ENCODE results near the gene ZNF500.
A peak's percentile ranks its signal among the peaks of the same experiment; 100 is the strongest.

Gene ZNF500

GRCh38 chr16:4772351-4772750, 5.4 kb upstream of the ZNF500 start:
- no peak overlapping the region for H3K4me3 ChIP-seq (ENCODE audit: low read depth, low read length)
- no peak for DNase-seq (ENCODE audit: low read depth)
- TF ChIP-seq, protein P1, sequence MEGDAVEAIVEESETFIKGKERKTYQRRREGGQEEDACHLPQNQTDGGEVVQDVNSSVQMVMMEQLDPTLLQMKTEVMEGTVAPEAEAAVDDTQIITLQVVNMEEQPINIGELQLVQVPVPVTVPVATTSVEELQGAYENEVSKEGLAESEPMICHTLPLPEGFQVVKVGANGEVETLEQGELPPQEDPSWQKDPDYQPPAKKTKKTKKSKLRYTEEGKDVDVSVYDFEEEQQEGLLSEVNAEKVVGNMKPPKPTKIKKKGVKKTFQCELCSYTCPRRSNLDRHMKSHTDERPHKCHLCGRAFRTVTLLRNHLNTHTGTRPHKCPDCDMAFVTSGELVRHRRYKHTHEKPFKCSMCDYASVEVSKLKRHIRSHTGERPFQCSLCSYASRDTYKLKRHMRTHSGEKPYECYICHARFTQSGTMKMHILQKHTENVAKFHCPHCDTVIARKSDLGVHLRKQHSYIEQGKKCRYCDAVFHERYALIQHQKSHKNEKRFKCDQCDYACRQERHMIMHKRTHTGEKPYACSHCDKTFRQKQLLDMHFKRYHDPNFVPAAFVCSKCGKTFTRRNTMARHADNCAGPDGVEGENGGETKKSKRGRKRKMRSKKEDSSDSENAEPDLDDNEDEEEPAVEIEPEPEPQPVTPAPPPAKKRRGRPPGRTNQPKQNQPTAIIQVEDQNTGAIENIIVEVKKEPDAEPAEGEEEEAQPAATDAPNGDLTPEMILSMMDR (IDR thresholded peaks at IDR 0.05; ENCODE audit: insufficient read depth, low read depth, low read length, missing control alignments): no peak

DNA sequence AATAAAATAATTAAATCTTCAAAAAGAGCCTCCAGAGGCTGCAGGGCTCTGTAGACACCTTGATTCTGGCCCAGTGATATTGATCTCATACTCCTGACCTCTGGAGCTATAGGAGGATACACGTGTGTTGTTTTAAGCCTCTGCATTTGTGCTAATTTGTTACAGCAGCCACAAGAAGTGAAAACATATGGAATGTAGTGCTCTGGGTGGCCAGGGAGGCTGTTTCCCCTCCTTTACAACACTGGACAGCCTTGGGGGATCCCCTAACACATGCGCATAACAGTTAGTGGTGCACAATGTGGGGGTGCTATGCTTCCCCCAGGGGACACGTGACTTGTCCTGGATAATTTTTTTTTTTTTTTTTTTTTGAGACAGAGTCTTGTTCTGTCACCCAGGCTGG, 4.7 kb upstream of the ZNF500 start:
- TF ChIP-seq, protein P1 (IDR thresholded peaks at IDR 0.05; ENCODE audit: insufficient read depth, low read depth, low read length, missing control alignments): no peak
- H3K4me3 ChIP-seq (ENCODE audit: low read depth, low read length): no peak overlapping the region
- DNase-seq (ENCODE audit: low read depth): no peak

DNA sequence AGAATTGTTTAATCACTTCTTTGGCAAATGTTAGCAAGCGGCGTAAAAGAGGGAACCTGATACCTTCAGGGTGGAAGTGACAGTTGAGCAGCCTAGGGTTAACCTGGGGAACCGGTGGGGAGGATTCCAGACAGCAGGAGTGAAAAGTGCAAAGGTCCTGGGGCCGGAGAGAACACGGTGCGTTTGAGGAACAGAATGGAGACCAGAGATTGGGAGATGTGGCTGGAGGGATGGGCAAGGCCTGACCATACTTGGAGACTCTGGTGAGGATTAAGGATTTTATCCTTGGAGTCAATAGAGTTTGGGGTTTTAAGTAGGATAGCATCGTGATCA, 2.3 kb upstream of the ZNF500 start:
- H3K4me3 ChIP-seq (ENCODE audit: low read depth, low read length): no peak overlapping the region
- no peak for DNase-seq (ENCODE audit: low read depth)

DNA sequence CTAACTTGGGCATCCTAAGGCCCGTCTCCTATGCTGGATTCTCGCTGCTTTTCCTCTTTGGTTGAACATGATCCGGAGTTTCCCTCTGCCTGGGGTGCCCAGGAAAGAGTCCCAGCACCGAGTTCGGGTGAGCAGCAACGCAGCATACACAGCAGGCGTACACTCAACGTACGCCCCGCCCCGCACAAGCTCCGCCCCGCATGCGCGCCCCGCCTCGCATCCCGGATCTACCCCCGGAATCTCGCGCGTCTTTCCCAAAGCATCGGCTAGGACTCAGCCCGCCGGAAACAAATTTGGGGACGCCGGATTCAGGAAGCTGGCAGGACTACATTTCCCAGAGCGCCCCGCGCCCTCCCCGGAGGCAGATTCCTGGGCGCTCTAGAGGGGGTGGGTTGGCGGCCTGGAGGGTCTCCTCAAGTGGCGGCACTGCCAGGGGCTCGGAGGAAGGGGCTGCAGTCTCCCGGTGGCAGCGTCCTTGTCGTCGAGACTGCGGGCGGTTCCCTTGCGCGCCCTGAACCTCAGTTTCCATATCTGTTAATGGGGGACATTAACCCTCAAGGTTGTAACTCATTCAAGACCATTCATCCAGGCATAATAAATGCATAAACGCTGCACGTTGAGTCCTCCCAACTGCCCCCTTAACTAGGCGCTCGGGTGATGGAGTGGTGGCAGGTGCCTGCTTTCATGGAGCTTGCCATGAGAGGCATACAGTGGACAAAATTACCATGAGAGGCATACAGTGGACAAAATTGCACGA, 1.8 kb upstream of the ZNF500 start:
- H3K4me3 ChIP-seq (ENCODE audit: low read depth, low read length): peak overlapping the region; percentile 98
- DNase-seq (ENCODE audit: low read depth): peak; percentile 95
- TF ChIP-seq, protein P1 (IDR thresholded peaks at IDR 0.05; ENCODE audit: insufficient read depth, low read depth, low read length, missing control alignments): no peak

More for the DNA sequence above, 2.3 kb upstream of the ZNF500 start:
- TF ChIP-seq, protein P1 (IDR thresholded peaks at IDR 0.05; ENCODE audit: insufficient read depth, low read depth, low read length, missing control alignments): no peak

DNA sequence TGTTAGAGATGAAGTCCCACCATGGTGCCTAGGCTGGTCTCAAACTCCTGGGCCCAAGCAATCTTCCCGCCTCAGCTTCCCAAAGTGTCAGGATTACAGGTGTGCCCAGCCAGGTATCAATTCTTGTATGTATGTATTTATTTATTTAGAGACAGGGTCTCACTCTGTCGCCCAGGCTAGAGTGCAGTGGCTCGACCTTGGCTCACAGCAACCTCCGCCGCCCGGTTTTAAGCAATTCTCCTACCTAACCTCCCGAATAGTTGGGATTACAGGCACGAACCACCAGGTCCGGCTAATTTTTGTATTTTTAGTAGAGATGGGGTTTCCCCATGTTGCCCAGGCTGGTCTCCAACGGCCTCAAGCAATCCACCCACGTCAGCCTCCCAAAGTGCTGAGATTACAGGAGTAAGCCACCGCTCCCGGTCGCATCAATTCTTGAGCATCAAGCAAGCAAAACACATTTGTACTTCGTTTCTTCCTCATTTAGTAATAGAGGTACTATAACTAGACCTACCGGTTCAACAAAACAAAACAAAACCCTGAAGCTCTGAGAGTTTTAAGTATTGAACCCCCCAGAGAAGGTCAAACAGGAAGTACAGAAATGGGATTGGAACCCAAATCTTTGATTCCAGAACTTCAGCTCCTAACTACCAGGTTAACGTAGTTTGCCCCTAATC, 1.0 kb upstream of the ZNF500 start:
- TF ChIP-seq, protein P1 (IDR thresholded peaks at IDR 0.05; ENCODE audit: insufficient read depth, low read depth, low read length, missing control alignments): no peak
- DNase-seq (ENCODE audit: low read depth): peak; percentile 37
- peak overlapping the region; percentile 98 for H3K4me3 ChIP-seq (ENCODE audit: low read depth, low read length)

DNA sequence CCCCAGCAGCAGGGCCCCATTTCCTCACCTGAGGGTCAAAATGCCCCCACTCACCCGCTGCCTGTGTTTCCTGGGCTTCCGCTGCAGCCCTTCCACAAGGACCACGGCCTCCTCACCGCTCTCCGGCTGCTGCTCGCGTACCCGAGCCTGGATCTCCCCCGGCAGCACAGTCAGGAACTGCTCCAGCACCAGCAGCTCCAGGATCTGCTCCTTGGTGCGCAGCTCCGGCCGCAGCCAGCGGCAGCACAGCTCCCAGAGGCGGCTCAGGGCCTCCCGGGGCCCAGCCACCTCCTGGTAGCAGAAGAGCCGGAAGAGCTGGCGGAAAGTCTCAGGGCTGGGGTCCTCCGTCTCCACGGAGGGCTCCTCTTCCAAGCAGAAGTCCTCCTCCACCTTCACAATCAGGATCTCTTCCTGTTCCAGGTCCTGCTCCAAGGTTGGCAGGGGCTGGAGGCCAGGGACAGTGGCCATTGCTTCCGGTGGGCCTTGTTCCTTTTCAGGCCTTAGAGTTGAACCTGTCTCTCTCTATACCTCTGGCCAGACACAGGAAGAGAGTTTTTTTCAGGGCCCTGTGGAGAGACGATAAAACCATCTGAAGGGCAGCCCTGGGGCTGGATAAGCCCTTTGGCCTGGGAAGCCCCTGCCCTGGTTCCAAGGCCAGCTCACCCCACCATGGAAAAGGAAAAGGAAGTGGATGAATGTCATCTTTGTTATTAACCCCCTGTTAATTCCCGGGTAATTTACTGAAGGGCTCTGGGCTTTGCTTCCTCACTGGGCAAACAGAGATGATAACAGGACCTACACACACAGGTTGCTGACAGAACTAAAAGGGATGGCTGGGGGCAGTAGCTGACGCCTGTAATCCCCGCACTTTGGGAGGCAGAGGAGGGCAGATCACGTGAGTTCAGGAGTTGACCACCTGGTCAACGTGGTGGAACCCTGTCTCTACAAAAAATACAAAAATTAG, 1.2 kb downstream of the ZNF500 start:
- TF ChIP-seq, protein P1 (IDR thresholded peaks at IDR 0.05; ENCODE audit: insufficient read depth, low read depth, low read length, missing control alignments): no peak
- no peak for DNase-seq (ENCODE audit: low read depth)
- peak overlapping the region; percentile 98 for H3K4me3 ChIP-seq (ENCODE audit: low read depth, low read length)

Data from GM12865 (cell line).